Body of pancreas (tissue), 4 donors: ENCODE data around the gene SPON2.

Experiments
- CTCF ChIP-seq, 7 experiments: fragments of 450-650 bp in 4 of 7; fragments of 200-600 bp in 3 of 7; sonication (generic) in 3 of 7; IDR thresholded peaks; one replicate each; pipeline ENCODE4 v1.5.1; 2016 to 2019; ENCODE audit warnings: antibody characterized with exemption in 7 of 7
- POLR2A ChIP-seq, 3 donors: fragments of 450-650 bp; IDR thresholded peaks; one replicate each; pipeline ENCODE4 v1.6.1; 2016; ENCODE audit warnings: antibody characterized with exemption in 3 of 3, mild to moderate bottlenecking in 2 of 3

- no peak for TF ChIP-seq CTCF (IDR thresholded peaks at IDR 0.05)
- TF ChIP-seq POLR2A (IDR thresholded peaks at IDR 0.05), result no peak
Measured at GRCh38 chr4:1220566-1220965, 48.2 kb upstream of the SPON2 start.
